Skeletal muscle tissue (tissue), 5 donors: ENCODE results near the gene CBFB. TPM values are rescaled to one million over a fixed set of nuclear protein-coding genes. Genes with fewer than 3 reads are reported as not detected.

Source experiments
- H3K27ac ChIP-seq: one replicate; pipeline ENCODE4 v1.7.0; 2013; ENCODE audit warnings: mild to moderate bottlenecking, low read depth, low read length, inconsistent platforms
- H3K27me3 ChIP-seq, 3 donors: one replicate each; pipeline ENCODE4 v1.7.0; 2013; ENCODE audit warnings: low read length in 3 of 3; ENCODE audit not compliant: control insufficient read depth in 3 of 3, insufficient read depth in 3 of 3
- H3K36me3 ChIP-seq, 3 donors: one replicate each; pipeline ENCODE4 v1.7.0; 2013; ENCODE audit warnings: low read length in 3 of 3; ENCODE audit not compliant: control insufficient read depth in 3 of 3, insufficient read depth in 3 of 3
- H3K4me1 ChIP-seq, 3 donors: one replicate each; pipeline ENCODE4 v1.7.0; 2013; ENCODE audit warnings: low read length in 3 of 3, mild to moderate bottlenecking in 3 of 3; ENCODE audit not compliant: control insufficient read depth in 3 of 3, insufficient read depth in 3 of 3
- H3K4me3 ChIP-seq, 3 donors: one replicate each; pipeline ENCODE4 v1.7.0; 2013; ENCODE audit warnings: low read length in 3 of 3
- H3K9ac ChIP-seq, 3 donors: one replicate each; pipeline ENCODE4 v1.7.0; 2013; ENCODE audit warnings: low read length in 3 of 3, mild to moderate bottlenecking in 3 of 3, moderate library complexity in 2 of 3, low read depth in 1 of 3
- H3K9me3 ChIP-seq, 3 donors: one replicate each; pipeline ENCODE4 v1.7.0; 2013; ENCODE audit warnings: low read length in 3 of 3; ENCODE audit not compliant: control insufficient read depth in 3 of 3
- small RNA-seq: library from RNA; depleted of rRNA; stranded (forward); fragments of <200 nt; gene quantifications from one replicate; pipeline ENCODE3, GENCODE V24; 2014
- total RNA-seq: library from RNA; depleted of rRNA; stranded (reverse); fragments of >200 nt; gene quantifications from one replicate; pipeline ENCODE4 v1.2.3, GENCODE V29; 2014
- donor health status: Osteomylitis.

The CBFB gene
- total RNA-seq, 1 donor from 2014 or later, result 33.9 TPM

- H3K27ac ChIP-seq, result no peak overlapping the region
- H3K9me3 ChIP-seq, result no peaks in the 10 kb centered on the region
- peaks cover 0 to 21% (median 20%) of the 10 kb centered on the region in 3 donors for H3K27me3 ChIP-seq
- no peak overlapping the region for H3K4me3 ChIP-seq
- H3K36me3 ChIP-seq, result peaks cover 46 to 55% (median 50%) of the 10 kb centered on the region in 3 donors
- H3K9ac ChIP-seq, result no peak overlapping the region
- peaks cover 4 to 11% (median 9%) of the 10 kb centered on the region in 3 donors for H3K4me1 ChIP-seq
These were observed 119.8 kb downstream of the CBFB start for GRCh38 chr16:67148656-67149275.

GRCh38 chr16:67149276-67150046 is 120.5 kb downstream of the CBFB start:
- H3K27ac ChIP-seq, result no peak overlapping the region
- peaks cover 0 to 21% (median 20%) of the 10 kb centered on the region in 3 donors for H3K27me3 ChIP-seq
- H3K4me3 ChIP-seq, result no peak overlapping the region
- H3K36me3 ChIP-seq, result peaks cover 42 to 49% (median 44%) of the 10 kb centered on the region in 3 donors
- no peak overlapping the region for H3K9ac ChIP-seq
- peaks cover 4 to 11% (median 9%) of the 10 kb centered on the region in 3 donors for H3K4me1 ChIP-seq
- no peaks in the 10 kb centered on the region for H3K9me3 ChIP-seq

GRCh38 chr16:67150047-67150832 is 121.3 kb downstream of the CBFB start:
- Histone ChIP-seq H3K4me3 (peak overlapping the region; percentile 65 to 74 (median 67)), H3K27ac (peak overlapping the region; percentile 68), H3K36me3 (peaks cover 35 to 41% (median 37%) of the 10 kb centered on the region in 3 donors), H3K4me1 (peaks cover 4 to 11% (median 11%) of the 10 kb centered on the region in 3 donors), H3K9me3 (no peaks in the 10 kb centered on the region), H3K27me3 (peaks cover 0 to 21% (median 20%) of the 10 kb centered on the region in 3 donors), H3K9ac (peak overlapping the region; percentile 61 to 68 (median 64))

Small RNA genes within 50 kb of the gene (small RNA-seq; reads per million reads assigned to genes)
- not detected for gene RN7SL543P

Other genes with a start within 250 kb of the CBFB start
- not detected for gene TERB1, start 227.6 kb upstream of the CBFB start, total RNA-seq
- gene NAE1, start 198.2 kb upstream of the CBFB start, total RNA-seq, result 32.9 TPM
- gene CA7, start 184.7 kb upstream of the CBFB start, total RNA-seq, result not detected
- gene PDP2, start 148.6 kb upstream of the CBFB start, total RNA-seq, result 2.6 TPM
- not detected for gene CDH16, start 110.3 kb upstream of the CBFB start, total RNA-seq
- 19.3 TPM for gene RRAD, start 103.6 kb upstream of the CBFB start, total RNA-seq
- gene CIAO2B, start 94.7 kb upstream of the CBFB start, total RNA-seq, result 95.0 TPM
- 15.7 TPM for gene CES2, start 93.6 kb upstream of the CBFB start, total RNA-seq
- gene CES3, start 67.9 kb upstream of the CBFB start, total RNA-seq, result 0.52 TPM
- gene CES4A, start 40.6 kb upstream of the CBFB start, total RNA-seq, result 1.0 TPM
- 17.7 TPM for gene PHAF1, start 80.8 kb downstream of the CBFB start, total RNA-seq
- gene B3GNT9, start 121.8 kb downstream of the CBFB start, total RNA-seq, result 7.8 TPM
- gene TRADD, start 130.8 kb downstream of the CBFB start, total RNA-seq, result 6.3 TPM
- 1.6 TPM for gene FBXL8, start 130.8 kb downstream of the CBFB start, total RNA-seq
- gene HSF4, start 135.6 kb downstream of the CBFB start, total RNA-seq, result 3.7 TPM
- 11.0 TPM for gene NOL3, start 141.4 kb downstream of the CBFB start, total RNA-seq
- 5.2 TPM for gene MATCAP1, start 154.8 kb downstream of the CBFB start, total RNA-seq
- gene EXOC3L1, start 161.0 kb downstream of the CBFB start, total RNA-seq, result 5.2 TPM
- gene E2F4, start 163.0 kb downstream of the CBFB start, total RNA-seq, result 32.4 TPM
- not detected for gene ELMO3, start 170.0 kb downstream of the CBFB start, total RNA-seq
- 24.5 TPM for gene TMEM208, start 198.0 kb downstream of the CBFB start, total RNA-seq
- 5.2 TPM for gene FHOD1, start 218.3 kb downstream of the CBFB start, total RNA-seq
- gene SLC9A5, start 219.8 kb downstream of the CBFB start, total RNA-seq, result not detected